ENCODE measurements around the gene SELENOO.

DNA sequence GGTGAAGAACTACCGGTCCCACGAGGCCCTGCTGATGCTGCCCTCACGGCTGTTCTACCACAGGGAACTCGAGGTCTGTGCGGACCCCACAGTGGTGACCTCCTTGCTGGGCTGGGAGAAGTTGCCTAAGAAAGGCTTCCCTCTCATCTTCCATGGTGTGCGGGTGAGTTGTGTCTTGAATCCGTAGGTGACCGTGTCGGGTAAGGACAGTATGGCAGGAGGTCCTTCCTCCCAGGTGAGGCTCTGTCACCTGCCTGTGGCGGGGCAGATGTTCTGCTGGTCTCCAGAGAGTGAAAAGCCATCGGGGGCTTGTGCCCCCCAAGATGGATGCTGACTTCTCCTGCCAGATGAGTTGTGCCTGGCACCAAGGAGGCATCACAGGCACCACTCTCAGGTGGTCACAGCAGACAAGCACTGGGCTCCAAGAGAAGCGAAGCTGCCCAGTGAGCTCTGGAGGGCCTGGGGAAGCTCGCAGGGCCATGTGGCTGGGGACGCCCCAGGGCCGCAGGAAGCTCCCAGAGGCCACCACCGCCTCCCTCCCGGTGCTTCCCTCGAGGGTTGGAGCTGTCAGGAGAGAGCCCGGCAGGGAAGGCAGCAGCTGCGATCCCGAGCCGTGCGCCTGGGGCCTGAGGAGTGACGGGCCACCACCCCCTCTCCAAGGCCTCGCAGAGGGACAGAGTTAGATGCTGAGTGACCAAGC lies 47.6 kb upstream of the SELENOO start:
- TF ChIP-seq RBM22 (optimal IDR thresholded peaks at IDR 0.05; ENCODE audit: low read length) (no peak), HMG20B (CRISPR knock-in tag; conservative IDR thresholded peaks at IDR 0.05) (no peak), TCF7 (IDR thresholded peaks at IDR 0.05; ENCODE audit: low read depth) (no peak), EP300 (IDR thresholded peaks at IDR 0.05; ENCODE audit: low read depth in 2 of 2, low read length in 2 of 2) (no peak), EP300 (CRISPR knock-in tag; IDR thresholded peaks at IDR 0.05; ENCODE audit: borderline replicate concordance) (no peak)
- TF ChIP-seq, protein P1, sequence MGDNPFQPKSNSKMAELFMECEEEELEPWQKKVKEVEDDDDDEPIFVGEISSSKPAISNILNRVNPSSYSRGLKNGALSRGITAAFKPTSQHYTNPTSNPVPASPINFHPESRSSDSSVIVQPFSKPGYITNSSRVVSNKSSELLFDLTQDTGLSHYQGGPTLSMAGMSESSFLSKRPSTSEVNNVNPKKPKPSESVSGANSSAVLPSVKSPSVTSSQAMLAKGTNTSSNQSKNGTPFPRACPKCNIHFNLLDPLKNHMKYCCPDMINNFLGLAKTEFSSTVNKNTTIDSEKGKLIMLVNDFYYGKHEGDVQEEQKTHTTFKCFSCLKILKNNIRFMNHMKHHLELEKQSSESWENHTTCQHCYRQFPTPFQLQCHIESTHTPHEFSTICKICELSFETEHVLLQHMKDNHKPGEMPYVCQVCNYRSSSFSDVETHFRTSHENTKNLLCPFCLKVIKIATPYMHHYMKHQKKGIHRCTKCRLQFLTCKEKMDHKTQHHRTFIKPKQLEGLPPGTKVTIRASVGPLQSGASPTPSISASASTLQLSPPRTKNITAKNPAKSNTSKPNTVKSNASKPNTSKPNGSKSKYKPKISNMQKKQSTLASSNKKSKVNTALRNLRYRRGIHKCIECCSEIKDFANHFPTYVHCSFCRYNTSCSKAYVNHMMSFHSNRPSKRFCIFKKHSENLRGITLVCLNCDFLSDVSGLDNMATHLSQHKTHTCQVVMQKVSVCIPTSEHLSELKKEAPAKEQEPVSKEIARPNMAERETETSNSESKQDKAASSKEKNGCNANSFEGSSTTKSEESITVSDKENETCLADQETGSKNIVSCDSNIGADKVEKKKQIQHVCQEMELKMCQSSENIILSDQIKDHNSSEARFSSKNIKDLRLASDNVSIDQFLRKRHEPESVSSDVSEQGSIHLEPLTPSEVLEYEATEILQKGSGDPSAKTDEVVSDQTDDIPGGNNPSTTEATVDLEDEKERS (CRISPR knock-in tag; IDR thresholded peaks at IDR 0.05) = no peak
- TF ChIP-seq, protein P2, sequence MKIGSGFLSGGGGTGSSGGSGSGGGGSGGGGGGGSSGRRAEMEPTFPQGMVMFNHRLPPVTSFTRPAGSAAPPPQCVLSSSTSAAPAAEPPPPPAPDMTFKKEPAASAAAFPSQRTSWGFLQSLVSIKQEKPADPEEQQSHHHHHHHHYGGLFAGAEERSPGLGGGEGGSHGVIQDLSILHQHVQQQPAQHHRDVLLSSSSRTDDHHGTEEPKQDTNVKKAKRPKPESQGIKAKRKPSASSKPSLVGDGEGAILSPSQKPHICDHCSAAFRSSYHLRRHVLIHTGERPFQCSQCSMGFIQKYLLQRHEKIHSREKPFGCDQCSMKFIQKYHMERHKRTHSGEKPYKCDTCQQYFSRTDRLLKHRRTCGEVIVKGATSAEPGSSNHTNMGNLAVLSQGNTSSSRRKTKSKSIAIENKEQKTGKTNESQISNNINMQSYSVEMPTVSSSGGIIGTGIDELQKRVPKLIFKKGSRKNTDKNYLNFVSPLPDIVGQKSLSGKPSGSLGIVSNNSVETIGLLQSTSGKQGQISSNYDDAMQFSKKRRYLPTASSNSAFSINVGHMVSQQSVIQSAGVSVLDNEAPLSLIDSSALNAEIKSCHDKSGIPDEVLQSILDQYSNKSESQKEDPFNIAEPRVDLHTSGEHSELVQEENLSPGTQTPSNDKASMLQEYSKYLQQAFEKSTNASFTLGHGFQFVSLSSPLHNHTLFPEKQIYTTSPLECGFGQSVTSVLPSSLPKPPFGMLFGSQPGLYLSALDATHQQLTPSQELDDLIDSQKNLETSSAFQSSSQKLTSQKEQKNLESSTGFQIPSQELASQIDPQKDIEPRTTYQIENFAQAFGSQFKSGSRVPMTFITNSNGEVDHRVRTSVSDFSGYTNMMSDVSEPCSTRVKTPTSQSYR (CRISPR knock-in tag; IDR thresholded peaks at IDR 0.05; ENCODE audit: borderline replicate concordance) = no peak

All from HepG2 (cell line).